Measurements from ENCODE around the gene LMO2. TPM values are rescaled to one million over a fixed set of nuclear protein-coding genes. Genes with fewer than 3 reads are reported as not detected.

LMO2 gene
- total RNA-seq, 3 donors from 2014 or later (not counting 1 experiment from before 2014, with no cell fraction given) = 2.8 to 9.6 (median 5.6) TPM

GRCh38 chr11:33889821-33890378 is 2.0 kb downstream of the LMO2 start:
- ATAC-seq = no peak
- DNase-seq = no peak
- Histone ChIP-seq H3K36me3 (ENCODE audit: control insufficient read depth, insufficient read depth, low read length) (no peaks in the 10 kb centered on the region), H3K9me3 (ENCODE audit: control insufficient read depth, insufficient read depth, low read length) (no peaks in the 10 kb centered on the region), H3K27me3 (ENCODE audit: control insufficient read depth, insufficient read depth, low read length) (peaks cover 59% of the 10 kb centered on the region), H3K4me3 (ENCODE audit: low read length) (no peak overlapping the region), H3K4me1 (ENCODE audit: control insufficient read depth, insufficient read depth, low read length) (peaks cover 47% of the 10 kb centered on the region), H3K27ac (ENCODE audit: low read length) (no peak overlapping the region)
- Mint-ChIP-seq H3K4me3 (no peak overlapping the region), H3K4me1 (peaks cover 42 to 44% of the 10 kb centered on the region in 2 donors), H3K27me3 (ENCODE audit: low read depth in 2 of 2) (peaks cover 68 to 90% of the 10 kb centered on the region in 2 donors), H3K36me3 (no peaks in the 10 kb centered on the region), H3K27ac (no peak overlapping the region), H3K9me3 (no peaks in the 10 kb centered on the region)
- intact Hi-C loops (cut with micrococcal nuclease) = no loop called here
- WGBS (ENCODE audit: insufficient coverage) = 97% methylated on average over 3 of the region's 3 CpGs
- TF ChIP-seq, protein P1, sequence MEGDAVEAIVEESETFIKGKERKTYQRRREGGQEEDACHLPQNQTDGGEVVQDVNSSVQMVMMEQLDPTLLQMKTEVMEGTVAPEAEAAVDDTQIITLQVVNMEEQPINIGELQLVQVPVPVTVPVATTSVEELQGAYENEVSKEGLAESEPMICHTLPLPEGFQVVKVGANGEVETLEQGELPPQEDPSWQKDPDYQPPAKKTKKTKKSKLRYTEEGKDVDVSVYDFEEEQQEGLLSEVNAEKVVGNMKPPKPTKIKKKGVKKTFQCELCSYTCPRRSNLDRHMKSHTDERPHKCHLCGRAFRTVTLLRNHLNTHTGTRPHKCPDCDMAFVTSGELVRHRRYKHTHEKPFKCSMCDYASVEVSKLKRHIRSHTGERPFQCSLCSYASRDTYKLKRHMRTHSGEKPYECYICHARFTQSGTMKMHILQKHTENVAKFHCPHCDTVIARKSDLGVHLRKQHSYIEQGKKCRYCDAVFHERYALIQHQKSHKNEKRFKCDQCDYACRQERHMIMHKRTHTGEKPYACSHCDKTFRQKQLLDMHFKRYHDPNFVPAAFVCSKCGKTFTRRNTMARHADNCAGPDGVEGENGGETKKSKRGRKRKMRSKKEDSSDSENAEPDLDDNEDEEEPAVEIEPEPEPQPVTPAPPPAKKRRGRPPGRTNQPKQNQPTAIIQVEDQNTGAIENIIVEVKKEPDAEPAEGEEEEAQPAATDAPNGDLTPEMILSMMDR (IDR thresholded peaks at IDR 0.05) = no peak

DNA sequence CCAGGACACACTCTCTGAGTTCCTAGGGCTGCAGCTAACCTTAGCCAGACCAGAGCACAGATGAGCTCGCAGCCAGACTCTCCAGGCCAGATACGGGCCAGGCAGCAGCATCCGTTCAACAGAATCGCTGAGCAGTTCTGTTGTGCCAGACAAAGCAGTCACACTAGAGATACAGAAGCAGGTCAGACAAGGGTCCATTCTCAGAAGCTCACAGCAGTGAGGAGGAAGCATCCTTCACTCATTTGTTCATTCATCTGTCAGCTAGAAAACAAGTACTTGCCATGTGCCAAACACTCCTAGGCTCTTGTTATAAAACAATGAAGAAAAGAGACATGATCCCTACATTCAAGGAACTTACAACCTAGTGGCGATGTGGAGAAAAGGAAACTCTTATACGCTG is 2.6 kb downstream of the LMO2 start:
- Histone ChIP-seq H3K4me3 (ENCODE audit: low read length) (no peak overlapping the region), H3K27me3 (ENCODE audit: control insufficient read depth, insufficient read depth, low read length) (peaks cover 65% of the 10 kb centered on the region), H3K27ac (ENCODE audit: low read length) (no peak overlapping the region), H3K4me1 (ENCODE audit: control insufficient read depth, insufficient read depth, low read length) (peaks cover 41% of the 10 kb centered on the region), H3K36me3 (ENCODE audit: control insufficient read depth, insufficient read depth, low read length) (no peaks in the 10 kb centered on the region), H3K9me3 (ENCODE audit: control insufficient read depth, insufficient read depth, low read length) (no peaks in the 10 kb centered on the region)
- H3K4me3 Mint-ChIP-seq = no peak overlapping the region
- H3K36me3 Mint-ChIP-seq = no peaks in the 10 kb centered on the region
- peaks cover 70 to 89% of the 10 kb centered on the region in 2 donors for H3K27me3 Mint-ChIP-seq (ENCODE audit: low read depth in 2 of 2)
- H3K9me3 Mint-ChIP-seq = no peaks in the 10 kb centered on the region
- 84% methylated on average over 4 of the region's 6 CpGs for WGBS (ENCODE audit: insufficient coverage)
- no peak overlapping the region for H3K27ac Mint-ChIP-seq
- intact Hi-C loops (cut with micrococcal nuclease) = no loop called here
- ATAC-seq (no peak), DNase-seq (no peak)
- peaks cover 37 to 40% of the 10 kb centered on the region in 2 donors for H3K4me1 Mint-ChIP-seq
- TF ChIP-seq, protein P1 (IDR thresholded peaks at IDR 0.05) = no peak

DNA sequence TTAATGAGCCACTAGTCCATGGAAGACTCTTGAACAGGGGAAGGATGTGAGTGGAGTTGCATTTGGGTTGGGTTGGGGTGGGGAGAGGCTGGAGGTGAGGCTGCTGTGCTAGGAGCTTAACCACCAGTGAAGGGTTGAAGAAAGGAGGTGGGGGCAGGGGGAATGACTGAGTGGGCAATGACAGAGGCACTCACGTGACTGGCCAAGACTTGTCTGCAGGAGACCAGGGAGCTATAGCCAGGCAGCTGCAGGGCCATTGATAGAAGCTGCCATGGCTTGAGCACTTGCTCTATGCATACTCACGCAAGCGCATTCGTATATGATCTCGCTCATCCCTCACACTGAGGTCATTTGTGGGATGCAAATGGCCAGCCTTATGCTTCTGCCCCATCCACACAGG is 4.0 kb downstream of the LMO2 start:
- H3K27me3 ChIP-seq (ENCODE audit: control insufficient read depth, insufficient read depth, low read length) = peaks cover 68% of the 10 kb centered on the region
- WGBS (ENCODE audit: insufficient coverage) = 92% methylated on average over 5 of the region's 5 CpGs
- no peaks in the 10 kb centered on the region for H3K9me3 Mint-ChIP-seq
- peaks cover 23 to 26% of the 10 kb centered on the region in 2 donors for H3K4me1 Mint-ChIP-seq
- H3K36me3 ChIP-seq (ENCODE audit: control insufficient read depth, insufficient read depth, low read length) = no peaks in the 10 kb centered on the region
- no peaks in the 10 kb centered on the region for H3K9me3 ChIP-seq (ENCODE audit: control insufficient read depth, insufficient read depth, low read length)
- H3K27ac ChIP-seq (ENCODE audit: low read length) = no peak overlapping the region
- DNase-seq = no peak
- peaks cover 75 to 89% of the 10 kb centered on the region in 2 donors for H3K27me3 Mint-ChIP-seq (ENCODE audit: low read depth in 2 of 2)
- no peak overlapping the region for H3K4me3 Mint-ChIP-seq
- TF ChIP-seq, protein P1 (IDR thresholded peaks at IDR 0.05) = no peak
- intact Hi-C loops (cut with micrococcal nuclease) = no loop called here
- ATAC-seq = no peak
- H3K27ac Mint-ChIP-seq = no peak overlapping the region
- H3K36me3 Mint-ChIP-seq = no peaks in the 10 kb centered on the region
- no peak overlapping the region for H3K4me3 ChIP-seq (ENCODE audit: low read length)
- H3K4me1 ChIP-seq (ENCODE audit: control insufficient read depth, insufficient read depth, low read length) = peaks cover 27% of the 10 kb centered on the region

Data from natural killer cell (primary cell).